Gastrocnemius medialis (tissue), 4 donors: ENCODE measurements around the gene ZNF747.

Experiments used
- POLR2A ChIP-seq, 2 donors: fragments of 450-650 bp; IDR thresholded peaks; one replicate each; pipeline ENCODE4 v1.6.1; 2017; ENCODE audit warnings: antibody characterized with exemption in 2 of 2, mild to moderate bottlenecking in 2 of 2, moderate library complexity in 2 of 2
- TF ChIP-seq, protein P1 (sequence below), 5 experiments: fragments of 450-650 bp in 3 of 5; fragments of 200-600 bp in 2 of 5; sonication (generic) in 2 of 5; IDR thresholded peaks in 4 of 5; conservative IDR thresholded peaks in 1 of 5; 1 replicate in 4 of 5; 2 replicates in 1 of 5; pipeline ENCODE4 v1.5.1; 2016 to 2019; ENCODE audit warnings: antibody characterized with exemption in 5 of 5, mild to moderate bottlenecking in 3 of 5, moderate library complexity in 3 of 5

DNA sequence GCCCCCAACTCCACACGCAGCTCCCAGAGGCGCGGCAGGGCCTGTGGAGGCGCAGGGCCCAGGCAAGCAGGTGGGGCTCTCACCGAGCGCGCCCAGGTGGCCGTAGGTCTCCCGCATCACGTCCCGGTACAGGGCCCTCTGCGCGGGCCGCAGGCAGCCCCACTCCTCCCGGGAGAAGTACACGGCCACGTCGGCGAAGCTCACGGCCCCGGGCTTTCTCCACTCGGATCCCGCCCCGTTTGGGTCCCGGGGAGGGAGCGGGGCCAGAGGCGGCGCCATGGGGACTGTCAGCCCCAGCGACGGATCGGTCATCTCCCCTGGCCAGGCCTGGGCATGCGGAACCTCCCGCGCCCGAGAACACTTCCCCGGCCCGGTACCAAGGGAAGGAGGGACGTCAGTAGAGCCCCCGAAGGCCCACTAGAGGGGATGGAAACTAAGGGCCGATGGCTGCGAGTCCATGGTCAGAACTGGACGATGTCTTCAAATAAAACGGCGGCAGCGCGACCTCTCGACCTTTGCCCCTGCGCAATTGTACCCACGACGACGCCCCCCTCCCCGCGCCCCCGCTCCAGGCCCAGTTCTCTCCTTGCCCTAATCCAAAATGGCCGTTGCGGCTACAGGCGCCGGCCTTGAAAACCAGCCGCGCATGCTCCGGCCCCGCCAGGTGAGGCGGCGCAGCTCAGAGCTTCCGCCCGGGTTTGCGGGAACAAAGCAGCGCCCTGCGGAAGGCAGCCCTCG lies at the start of gene ZNF747:
- TF ChIP-seq, protein P1, sequence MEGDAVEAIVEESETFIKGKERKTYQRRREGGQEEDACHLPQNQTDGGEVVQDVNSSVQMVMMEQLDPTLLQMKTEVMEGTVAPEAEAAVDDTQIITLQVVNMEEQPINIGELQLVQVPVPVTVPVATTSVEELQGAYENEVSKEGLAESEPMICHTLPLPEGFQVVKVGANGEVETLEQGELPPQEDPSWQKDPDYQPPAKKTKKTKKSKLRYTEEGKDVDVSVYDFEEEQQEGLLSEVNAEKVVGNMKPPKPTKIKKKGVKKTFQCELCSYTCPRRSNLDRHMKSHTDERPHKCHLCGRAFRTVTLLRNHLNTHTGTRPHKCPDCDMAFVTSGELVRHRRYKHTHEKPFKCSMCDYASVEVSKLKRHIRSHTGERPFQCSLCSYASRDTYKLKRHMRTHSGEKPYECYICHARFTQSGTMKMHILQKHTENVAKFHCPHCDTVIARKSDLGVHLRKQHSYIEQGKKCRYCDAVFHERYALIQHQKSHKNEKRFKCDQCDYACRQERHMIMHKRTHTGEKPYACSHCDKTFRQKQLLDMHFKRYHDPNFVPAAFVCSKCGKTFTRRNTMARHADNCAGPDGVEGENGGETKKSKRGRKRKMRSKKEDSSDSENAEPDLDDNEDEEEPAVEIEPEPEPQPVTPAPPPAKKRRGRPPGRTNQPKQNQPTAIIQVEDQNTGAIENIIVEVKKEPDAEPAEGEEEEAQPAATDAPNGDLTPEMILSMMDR (IDR thresholded peaks at IDR 0.05 in 4 of 5, conservative IDR thresholded peaks at IDR 0.05 in 1 of 5): peak in 1 of 5 experiments; percentile 6
- TF ChIP-seq POLR2A (IDR thresholded peaks at IDR 0.05): peak; percentile 71 to 74
